ENCODE measurements around the gene MORN1.

MORN1 gene

DNA sequence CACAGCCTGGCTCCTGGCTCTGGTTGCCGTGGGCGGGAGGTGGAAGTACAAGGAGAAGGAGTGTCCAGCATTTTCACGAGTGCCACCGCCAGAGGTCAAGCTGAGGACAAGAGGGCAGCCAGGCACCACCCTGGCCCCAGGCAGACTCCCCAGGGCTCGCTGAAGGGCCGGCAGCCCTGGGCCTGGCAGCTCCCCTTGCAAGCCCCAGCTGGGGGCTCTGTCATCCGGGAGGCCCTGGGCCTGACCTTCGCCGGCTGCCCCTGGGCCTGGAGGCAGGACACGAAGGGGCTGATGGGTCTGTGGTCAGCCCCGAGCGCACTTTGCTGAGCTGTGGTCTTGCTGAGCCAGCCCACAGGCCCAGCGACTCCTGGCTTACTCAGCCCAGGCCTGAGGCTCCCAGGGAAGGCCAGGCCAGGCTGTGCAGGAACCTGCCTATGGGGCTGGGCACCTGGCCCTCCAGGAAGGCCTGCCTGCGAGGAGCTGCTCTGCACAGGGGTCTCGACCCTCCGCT, 74.8 kb downstream of the MORN1 start:
- no peak for DNase-seq

DNA sequence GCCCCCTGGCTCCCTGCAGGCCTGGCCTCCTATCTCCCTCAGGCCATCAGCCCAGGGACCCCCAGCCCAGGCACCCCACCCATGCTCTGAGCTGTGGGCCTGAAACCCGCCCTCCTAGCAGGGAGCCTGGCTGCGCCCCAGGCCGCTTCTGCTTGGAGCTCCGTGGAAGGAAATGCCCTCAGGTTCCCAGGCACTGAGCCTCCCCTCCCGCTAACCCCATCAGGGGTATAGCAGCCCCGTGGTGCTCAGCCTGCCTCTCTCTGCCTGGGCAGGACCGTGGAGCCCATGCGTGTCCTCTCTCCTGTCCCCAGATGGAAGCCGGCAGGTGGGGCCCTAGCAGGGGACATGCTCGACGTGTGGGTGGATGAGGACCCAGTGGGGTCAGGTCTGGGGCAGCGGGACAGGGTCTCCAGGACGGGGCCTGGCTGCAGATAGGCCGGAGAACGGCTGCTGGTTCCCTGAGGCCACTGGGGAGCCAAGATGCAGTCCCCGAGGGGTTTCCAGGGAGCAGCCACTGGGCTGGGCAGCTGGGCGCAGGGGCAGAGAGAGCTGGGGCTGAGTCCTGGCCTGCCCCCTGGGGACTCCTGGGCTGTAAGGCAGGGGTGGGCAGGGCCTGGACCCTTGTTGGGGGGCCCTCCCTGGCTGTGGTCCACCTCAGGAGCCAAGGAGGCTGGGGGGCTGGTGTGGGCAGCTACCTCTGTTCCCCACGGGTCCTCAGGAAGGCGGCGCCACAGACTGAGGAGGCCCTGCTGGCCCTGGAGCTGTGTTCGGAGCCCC, 75.5 kb downstream of the MORN1 start:
- no peak for DNase-seq

DNA sequence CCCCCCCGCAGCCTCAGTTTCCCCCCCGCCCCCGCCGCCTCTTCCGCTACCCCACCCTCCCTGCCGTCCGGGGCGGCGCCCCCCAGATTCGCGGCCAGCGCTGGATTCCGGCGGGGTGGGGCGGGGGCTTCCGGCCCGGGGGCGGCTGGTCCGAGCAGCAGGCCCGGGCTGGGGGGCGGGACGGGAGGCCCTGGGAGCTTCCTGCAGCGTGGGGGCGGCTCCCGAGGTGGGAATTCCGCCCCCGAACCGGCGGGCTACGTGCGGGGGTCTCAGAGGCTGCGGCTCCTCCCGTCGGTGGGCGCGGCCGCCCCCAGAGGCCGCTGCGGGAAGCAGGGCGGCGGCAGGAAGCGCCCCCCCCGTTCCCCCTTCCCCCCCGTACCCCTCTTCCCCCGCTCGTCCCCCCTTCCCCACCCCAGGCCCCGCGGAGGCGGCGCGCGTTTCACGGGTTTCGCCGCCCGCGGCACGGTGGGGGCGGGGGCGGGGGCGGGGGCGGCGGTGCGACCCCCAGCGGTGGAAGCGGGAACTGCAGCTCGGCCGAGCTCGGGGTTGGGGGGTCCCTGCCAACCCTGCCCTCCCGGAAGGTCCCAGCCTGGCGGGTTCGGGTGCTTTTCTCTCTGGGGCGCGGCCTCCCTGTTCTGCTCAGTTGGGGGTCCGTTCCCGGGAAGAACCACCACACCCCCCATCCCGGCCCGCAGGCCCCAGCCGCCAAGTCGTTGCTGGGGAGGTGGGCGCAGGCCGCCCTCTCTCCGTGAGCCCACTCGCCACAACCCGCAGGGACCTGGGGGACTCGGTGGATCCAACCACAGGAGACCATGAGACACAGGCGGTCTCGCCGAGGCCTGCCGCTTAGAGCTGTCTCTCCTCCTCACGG, 76.3 kb downstream of the MORN1 start:
- peak in 1 of 2 experiments; percentile 26 for DNase-seq

DNA sequence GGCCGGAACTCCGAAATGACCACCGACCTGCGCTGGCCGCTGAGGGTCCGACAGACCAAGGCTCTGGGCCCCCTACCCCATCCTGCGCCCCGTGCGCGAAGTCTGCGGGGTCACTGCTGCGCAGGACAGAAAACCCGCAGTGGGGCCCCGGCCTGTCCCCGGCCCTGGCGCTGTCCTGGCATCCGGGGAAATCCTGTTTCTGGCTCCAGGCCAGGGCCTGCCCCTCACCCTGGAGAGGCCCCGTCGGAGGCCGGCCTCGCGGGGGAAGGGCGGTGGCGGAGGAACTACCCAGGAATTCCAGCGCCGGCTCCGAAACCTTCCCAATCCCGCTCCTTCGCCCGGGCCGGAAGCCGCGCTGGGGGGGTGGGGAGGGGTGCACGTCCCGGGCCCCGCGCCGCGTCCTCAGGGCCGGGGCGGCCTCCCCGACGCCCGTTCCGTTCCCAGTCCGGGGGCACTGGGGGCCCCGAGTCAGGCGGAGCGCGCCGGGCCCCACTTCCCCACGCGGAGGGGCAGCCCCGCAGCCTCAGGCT, 77.0 kb downstream of the MORN1 start:
- peak in 1 of 2 experiments; percentile 52 for DNase-seq

DNA sequence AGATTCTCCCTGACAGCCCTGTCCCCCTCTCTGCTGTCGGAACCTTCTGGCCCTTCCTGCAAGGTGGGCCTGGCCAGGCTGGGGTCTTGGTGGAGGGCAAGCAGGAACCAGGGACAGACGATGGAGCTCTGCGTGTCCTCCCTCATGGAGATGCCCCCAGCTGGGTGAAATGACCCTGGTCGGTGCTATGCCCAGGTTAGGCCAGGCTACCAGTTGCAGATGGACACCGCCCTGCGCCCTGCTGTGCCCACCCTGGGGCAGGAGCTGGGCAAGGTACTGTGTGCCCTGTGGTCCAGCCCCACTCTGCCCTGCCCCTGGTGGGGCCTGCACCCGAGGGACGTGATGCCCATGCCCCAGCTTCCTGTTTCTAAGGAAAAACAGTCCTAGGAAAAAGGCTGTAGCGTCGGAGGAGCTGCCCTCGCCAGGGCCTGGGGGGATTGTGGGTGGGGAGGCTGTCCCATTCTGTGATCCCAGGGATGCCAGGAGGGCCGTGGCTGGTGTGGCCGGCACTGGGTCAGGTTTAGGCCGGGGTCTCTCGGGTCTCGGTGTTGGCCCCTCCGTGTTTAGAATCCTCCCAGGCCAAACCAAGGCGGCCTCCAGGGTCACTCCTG, 77.6 kb downstream of the MORN1 start:
- no peak for DNase-seq

DNA sequence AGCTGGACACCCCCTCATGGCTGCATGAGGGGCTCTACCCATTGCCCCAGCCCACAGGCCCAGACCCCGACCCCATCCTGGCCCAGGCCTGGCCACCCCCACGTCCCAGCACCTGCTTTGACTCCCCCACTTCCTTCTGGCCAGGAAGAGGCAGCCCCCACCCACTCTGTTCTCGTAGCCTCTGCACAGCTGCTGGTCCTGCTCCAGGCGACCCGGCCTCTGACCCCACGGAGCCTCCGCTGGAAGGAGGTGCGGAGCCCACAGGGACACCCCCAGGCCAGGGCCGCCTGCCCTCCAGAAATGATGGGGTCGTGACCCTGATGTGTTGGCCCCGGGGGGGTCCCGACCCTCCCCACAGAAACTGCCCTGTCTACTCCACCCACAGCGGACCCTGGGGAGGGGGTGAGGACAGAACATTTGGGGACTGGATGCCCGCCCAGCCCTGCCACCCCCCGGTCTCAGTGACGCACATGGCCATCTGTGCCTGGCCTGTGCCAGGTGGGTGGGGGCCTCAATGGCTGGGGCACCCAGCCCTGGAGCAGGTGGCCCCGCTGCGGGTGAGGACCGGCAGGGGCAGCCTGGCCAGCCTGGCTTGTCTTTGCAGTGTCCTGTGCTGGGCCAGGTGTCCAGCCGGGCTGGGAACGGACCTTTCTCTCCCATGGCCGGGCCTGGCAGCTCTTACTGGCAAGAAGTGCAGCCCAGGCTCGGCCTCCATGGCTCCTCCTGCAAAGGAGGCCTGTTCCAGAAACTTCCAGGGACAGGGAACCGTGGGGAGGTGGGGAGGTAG, 78.6 kb downstream of the MORN1 start:
- no peak for DNase-seq

DNA sequence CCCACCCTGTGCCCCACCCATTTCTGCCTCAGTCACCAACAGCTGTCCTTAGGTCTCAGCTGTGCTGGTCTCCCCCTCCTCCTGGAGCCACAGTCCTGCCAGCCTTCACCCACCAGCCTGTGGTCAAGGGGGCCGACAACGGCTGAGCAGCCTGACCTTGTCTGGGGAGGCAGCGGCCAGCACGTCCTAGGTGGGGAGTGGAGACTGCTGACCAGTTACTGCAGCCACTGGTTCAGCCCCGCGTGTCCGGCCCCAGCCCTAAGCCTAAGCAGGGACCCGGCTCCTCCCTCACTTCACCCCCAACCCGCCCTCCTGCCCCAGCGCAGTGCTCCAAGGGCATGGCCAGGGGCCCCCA, 79.2 kb downstream of the MORN1 start:
- DNase-seq = no peak

DNA sequence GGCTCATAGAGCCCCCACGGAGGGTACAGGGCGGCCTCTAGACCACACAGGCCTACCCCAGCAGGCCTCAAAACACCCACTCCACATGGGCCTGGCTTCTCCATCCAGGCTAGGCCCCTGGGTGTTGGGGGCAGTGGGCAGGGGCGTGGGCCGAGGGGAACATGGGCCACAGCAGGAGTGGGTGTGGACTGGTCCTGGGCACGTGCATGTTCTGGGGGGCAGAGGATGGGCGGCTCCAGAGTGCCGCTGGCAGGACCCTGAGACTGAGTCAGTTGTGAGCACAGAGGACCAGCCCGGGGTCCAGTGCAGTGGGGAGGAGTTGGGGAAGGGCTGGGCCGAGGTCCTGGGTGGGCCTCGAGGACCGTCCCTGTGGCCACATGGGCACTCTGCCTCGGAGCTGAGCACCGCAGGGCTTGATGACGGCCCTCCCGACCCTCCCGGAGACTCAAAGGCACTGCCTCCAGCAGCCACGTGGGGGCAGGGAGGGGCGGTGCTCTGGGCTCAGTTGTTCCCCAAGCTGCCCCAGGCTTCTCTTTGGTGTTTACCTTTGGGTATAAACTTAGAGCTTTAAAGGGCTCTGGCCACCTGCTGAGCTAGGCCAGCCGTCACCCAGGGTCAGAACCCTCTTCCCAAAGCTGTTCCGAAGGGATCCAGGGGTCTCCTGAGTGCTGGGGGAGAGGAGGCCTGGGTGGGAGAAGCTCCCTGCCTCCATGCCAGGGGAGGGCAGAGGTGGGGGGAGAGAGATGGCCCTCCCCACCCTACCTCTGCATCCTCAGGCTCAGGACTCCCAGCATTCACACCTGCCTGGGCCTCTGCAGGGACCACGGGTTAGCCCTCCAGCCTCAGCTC, 79.9 kb downstream of the MORN1 start:
- DNase-seq = peak; percentile 37 to 86

DNA sequence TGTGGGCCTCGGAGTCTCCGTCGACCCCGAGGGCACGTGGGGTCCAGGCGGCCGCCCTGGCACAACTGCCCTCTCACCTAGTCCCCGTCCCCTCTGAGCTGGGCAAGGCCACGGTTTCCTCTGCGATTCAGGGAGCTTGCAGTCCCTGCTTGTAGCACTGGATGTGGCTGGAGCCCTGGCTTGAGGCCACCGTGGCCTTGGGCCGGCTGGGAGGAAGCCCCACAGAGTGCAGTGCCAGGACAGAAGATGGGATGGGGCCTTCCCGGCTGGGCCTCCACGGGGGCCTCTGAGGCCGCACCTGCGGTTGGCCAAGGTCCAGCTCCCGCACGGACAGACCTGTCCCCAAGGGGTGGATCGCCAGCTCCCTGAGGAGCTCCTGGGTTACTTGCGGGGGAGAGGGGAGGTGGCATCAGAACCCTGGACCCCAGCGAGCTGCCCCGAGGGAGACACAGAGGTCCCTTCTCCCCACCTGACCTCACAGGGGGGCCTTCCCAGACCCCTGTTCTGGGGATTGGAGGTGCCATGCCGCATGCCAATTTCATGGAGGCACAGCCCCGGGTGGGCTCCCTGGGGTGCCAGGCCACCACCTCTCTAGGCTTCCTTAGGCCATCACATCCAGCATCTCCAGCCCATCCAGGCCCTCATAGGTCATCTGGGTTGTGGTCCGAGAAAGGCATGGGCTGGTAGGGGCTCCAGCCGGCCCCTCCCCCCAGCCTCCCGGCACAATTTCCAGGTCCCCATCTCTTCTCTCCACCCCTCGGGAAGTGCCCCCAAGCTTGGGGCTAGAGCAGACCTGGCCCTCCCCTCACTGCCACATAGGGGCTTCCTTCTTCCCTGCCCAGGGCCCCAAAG, 80.8 kb downstream of the MORN1 start:
- no peak for DNase-seq

DNA sequence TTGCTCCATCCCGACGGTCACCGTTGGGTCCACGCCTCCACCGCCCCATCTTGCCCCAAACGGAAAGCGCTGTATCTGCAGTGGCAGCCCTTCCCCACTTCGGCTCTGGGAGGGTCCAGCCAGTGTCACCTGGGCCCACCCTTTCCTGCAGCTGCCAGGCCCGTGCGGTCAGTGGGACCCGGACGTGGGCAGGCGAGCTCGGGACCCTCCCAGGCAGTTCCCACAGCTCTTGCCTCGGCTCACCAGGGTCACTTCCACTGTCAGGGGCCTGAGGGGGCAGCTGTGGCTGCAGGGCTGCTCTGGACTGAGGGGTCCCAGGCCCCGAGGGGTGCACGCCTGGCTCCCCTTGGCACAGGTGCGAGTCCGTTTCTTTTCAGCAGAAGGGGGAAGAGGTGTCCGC, 82.5 kb downstream of the MORN1 start:
- no peak for DNase-seq

DNA sequence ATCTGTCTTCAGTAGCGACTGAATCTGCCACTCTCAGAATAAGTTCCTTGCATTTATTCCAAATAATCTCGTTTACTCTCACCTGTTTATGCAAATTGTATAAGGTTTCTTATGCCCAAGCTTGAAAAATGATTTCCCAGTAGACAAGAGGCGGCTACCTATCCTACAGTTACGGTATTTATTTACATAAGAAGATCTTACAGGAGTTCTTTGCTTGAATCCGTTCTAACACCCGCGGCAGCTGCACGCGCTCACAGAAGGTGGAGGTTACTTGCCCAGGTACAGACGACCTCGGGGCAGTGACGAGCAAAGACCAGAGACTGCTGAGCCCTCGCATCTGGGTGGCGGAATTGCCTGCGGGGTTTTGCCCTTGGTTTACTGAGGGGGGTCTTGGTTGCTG, 83.4 kb downstream of the MORN1 start:
- peak in 1 of 2 experiments; percentile 35 for DNase-seq

DNA sequence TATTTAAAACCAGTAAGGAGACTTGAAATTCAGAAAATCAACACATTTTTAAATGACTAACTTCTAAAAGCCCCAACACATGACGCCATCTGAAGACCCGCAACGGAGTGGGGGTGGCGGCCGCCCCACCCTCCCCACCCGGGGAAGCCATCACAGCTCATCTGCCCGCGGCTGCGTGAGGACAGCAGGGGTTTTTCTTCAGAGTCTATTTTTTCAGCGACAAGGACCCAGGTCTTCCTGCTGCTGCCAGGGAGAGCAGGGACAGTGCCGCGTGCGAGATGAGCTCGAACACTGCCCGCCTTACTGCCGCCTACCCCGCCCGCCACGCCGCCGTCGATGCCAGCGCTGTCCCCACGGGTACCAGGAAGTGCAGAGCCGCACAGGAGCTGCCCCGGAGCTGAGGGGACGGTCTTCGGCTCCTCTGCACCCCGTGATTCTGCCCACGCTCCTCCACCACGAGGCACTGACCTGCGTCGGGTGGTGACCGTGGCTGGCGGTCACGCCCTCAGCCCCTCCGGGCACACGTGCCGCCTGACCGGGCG, 84.2 kb downstream of the MORN1 start:
- DNase-seq = no peak

DNA sequence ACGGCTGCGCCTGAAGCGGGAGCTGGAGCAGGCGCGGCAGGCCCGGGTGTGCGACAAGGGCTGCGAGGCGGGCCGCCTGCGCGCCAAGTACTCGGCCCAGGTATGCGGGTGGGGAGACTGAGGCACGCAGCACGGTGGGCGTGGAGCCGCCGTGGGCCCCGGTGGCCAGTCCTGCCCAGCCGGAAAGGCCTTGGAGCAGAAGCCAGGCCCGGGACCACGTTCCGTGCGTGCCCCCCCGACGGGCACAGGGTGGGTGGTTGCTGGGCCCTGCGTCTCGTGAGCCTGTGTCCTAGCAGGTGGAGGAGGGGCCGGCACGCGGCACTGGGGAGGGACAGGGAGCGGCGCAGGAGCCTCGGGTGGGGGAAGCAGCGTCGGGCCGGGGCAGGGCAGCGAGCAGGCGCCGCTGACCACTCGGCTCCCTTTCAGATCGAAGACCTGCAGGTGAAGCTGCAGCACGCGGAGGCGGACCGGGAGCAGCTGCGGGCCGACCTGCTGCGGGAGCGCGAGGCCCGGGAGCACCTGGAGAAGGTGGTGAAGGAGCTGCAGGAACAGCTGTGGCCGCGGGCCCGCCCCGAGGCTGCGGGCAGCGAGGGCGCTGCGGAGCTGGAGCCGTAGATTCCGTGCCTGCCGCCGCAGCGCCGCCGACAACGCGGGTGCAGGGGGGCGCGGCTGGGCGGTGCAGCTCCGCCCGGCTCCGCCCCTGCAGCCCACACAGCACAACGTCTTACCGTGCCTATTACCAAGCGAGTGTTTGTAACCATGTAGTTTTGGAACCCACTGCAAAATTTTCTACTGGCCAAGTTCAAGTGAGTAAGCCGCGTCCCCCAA, 85.0 kb downstream of the MORN1 start:
- no peak for DNase-seq

DNA sequence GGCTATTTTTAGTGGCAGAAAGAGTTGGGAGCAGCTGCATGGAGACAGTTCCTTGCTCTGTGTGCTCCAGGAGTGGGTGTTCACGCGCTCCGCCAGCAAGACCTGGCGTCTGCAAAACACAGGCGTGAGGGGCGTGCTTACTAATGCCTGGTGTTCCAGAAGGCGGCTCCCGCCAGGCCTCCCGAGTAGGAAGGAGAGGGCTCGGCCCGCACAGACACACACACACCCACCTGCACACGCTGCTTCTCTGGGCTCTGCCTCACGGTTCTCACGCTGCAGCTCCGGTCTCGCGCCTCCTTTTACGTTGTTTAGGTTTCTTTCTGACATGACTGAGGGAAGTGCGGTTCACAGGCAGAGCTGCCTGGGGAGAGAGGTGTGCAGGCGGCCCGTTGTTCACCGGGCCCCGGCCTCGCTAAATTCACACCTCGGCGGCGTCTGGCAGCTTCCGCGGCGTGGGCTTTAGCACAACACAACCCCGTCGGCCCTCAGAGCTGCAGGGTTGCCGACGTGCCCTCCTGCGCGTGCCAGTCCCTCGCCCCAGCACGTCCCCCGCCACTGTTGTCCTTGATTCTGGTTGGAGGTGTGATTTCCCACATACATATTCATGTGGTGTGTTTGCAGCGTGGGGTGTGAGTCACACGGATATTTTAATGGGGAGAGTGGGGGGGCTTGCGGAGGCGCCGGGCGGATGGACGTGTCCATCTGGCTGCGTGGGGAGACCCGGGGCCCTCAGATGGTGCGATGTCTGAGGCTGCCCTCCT, 86.3 kb downstream of the MORN1 start:
- DNase-seq = no peak

DNA sequence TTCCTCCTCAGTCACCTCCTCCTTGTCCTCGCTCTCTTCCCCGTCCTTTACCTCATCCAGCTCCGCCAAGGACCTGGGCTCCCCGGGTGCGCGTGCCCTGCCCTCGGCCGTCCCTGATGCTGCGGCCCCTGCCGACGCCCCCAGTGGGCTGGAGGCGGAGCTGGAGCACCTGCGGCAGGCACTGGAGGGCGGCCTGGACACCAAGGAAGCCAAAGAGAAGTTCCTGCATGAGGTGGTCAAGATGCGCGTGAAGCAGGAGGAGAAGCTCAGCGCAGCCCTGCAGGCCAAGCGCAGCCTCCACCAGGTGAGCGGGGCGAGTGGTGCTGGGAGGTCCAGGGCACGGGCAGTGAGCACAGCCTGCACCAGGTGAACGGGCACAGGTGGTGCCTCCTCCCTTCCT, 87.1 kb downstream of the MORN1 start:
- DNase-seq = no peak

DNA sequence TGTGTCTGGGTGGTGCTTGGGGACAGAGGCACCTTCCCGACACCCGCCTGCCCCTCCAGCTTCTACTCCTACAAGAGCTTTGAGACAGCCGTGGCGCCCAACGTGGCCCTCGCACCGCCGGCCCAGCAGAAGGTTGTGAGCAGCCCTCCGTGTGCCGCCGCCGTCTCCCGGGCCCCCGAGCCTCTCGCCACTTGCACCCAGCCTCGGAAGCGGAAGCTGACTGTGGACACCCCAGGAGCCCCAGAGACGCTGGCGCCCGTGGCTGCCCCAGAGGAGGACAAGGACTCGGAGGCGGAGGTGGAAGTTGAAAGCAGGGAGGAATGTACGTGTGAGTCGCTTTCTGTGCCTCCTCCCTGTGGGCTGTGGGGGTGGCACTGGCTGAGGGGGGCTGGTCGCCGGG, 87.6 kb downstream of the MORN1 start:
- DNase-seq = no peak

DNA sequence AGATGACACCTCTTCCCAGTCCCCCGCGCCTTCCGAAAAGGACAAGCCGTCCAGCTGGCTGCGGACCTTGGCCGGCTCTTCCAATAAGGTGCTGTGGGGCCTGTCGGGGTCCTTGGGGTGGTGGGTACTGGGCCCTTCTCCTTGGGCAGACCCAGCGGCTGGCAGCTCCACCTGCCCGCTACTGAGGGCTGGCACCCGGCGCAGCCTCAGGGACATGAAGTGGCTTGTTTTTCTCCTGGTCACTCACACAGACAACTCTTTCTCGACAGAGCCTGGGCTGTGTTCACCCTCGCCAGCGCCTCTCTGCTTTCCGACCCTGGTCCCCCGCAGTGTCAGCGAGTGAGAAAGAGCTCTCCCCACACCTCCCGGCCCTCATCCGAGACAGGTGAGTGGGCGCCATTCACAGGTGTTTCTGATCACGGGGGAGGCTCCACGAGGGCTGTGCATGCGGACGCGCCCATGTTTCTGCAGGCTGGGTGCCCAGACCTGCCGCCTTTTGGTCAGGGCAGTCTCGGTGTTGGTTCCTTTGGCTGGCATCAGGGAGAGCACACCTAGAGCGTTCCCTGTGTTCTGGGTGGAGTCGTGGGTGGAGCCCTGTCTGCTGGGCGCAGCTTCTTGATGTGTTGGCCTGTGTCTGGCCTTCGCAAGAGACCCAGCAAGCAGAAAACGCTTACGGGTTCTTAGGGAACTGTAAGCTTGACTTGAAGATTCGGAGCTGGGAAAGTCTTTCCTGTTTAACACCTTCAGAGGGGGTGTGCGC, 88.2 kb downstream of the MORN1 start:
- DNase-seq = no peak
